Activated naive CD4-positive, alpha-beta T cell treated with anti-CD3 and anti-CD28 coated beads, Interleukin-2, amount 50 U/mL, for 24 hours (primary cell): ENCODE data around the gene RLN3.
A peak's percentile ranks its signal among the peaks of the same experiment; 100 is the strongest.

Experiments used
- H3K27ac Mint-ChIP-seq: one replicate; pipeline ENCODE4 v1.8.0; 2021; ENCODE audit warnings: mild to moderate bottlenecking, mixed read lengths
- H3K27me3 Mint-ChIP-seq: one replicate; pipeline ENCODE4 v1.8.0; 2021; ENCODE audit warnings: mixed read lengths
- H3K36me3 Mint-ChIP-seq: one replicate; pipeline ENCODE4 v1.8.0; 2021; ENCODE audit warnings: mixed read lengths
- H3K4me1 Mint-ChIP-seq: one replicate; pipeline ENCODE4 v1.8.0; 2021; ENCODE audit warnings: mixed read lengths
- H3K4me3 Mint-ChIP-seq: one replicate; pipeline ENCODE4 v1.8.0; 2021; ENCODE audit warnings: mild to moderate bottlenecking, mixed read lengths
- H3K9me3 Mint-ChIP-seq: one replicate; pipeline ENCODE4 v1.8.0; 2021; ENCODE audit warnings: mixed read lengths

RLN3 gene

DNA sequence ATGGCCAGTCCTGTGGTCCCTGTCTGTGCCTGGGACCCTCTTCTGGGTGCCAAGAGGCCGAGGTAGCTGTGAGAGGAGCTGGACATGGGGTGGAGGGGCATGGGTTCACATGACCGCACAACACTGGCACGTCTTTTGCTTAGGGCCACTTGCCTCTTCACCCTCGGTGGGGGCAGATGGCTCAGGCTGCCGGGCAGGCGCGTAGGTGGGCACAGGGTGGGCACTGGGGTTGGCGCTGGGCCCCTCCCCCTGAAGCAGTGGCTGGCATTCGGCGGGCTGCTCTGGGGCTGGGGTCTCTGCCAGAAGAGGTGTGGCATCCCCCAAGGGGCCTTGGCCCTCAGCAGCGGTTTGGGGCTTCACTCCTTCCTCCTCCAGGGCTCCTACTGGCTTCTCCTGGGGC lies 25.6 kb downstream of the RLN3 start:
- peaks cover 16% of the 10 kb centered on the region for H3K36me3 Mint-ChIP-seq
- H3K27me3 Mint-ChIP-seq, result peaks cover 9% of the 10 kb centered on the region
- H3K27ac Mint-ChIP-seq, result no peak overlapping the region
- H3K4me1 Mint-ChIP-seq, result peaks cover 16% of the 10 kb centered on the region
- H3K9me3 Mint-ChIP-seq, result no peaks in the 10 kb centered on the region
- no peak overlapping the region for H3K4me3 Mint-ChIP-seq

DNA sequence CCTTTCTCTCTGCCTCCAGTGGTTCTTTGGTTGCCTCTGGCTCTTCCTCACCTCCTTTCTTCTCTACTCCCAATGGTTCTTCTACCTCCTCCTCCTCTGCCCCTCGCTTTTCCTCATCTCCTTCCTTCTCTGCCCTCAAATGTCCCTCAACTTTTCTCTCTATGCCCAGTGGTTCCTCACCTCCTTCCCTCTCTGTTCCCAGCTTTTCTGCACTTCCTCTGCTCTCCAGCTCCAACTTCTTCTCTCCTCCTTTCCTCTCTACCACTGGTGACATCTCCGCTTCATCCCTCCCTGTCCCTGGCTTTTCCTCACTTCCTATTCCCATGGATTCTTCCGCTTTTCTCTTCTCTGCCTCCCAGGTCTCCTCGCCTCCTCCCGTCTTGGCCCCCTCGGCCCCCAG lies 26.2 kb downstream of the RLN3 start:
- Mint-ChIP-seq H3K9me3 (no peaks in the 10 kb centered on the region), H3K36me3 (peaks cover 14% of the 10 kb centered on the region), H3K27ac (peak overlapping the region; percentile 86), H3K27me3 (peaks cover 14% of the 10 kb centered on the region), H3K4me1 (peaks cover 17% of the 10 kb centered on the region), H3K4me3 (no peak overlapping the region)

DNA sequence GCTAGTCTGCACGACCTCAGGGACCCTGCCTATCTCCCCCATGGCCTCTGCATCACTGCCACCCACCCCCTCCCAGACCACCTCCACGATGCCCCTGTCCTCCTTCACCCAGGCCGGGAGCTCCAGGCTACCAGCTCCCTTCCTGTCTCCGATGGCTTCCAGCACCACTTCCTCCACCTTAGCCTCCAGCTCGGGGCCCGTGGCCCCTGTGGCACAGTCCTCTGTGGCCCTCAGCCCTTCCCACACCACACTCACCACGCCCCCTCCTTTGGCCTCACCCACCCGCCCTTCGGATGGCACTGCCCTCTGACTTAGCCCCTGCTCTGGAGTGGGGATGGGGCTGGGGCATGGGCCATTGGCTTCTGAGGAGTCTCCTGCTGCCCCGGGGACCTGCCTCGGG lies 26.8 kb downstream of the RLN3 start:
- H3K4me1 Mint-ChIP-seq, result peaks cover 20% of the 10 kb centered on the region

DNA sequence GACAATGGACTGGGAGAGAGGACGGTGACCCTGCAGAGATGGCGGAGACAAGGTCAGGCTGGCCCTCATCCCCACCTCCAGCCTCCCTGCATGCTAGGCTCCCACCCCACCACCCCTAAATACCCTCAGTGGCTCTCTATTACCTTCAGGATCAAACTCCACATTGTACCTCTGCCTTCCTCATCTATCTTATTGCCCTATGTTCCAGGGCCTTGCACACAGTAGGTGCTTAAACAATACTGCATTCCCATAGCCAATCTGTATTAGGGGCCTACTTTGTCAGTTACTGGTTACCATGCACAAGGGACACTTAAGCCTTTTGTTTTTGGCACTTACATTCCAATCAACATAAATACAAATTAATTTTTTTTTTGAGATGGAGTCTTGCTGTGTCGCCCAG lies 27.4 kb downstream of the RLN3 start:
- H3K36me3 Mint-ChIP-seq, result peaks cover 13% of the 10 kb centered on the region
- no peak overlapping the region for H3K4me3 Mint-ChIP-seq
- peaks cover 22% of the 10 kb centered on the region for H3K4me1 Mint-ChIP-seq
- H3K27me3 Mint-ChIP-seq, result peaks cover 21% of the 10 kb centered on the region
- peak overlapping the region; percentile 79 for H3K27ac Mint-ChIP-seq
- no peaks in the 10 kb centered on the region for H3K9me3 Mint-ChIP-seq

More for the DNA sequence above, 26.8 kb downstream of the RLN3 start:
- Mint-ChIP-seq H3K27me3 (peaks cover 16% of the 10 kb centered on the region), H3K9me3 (no peaks in the 10 kb centered on the region), H3K36me3 (peaks cover 14% of the 10 kb centered on the region), H3K27ac (no peak overlapping the region), H3K4me3 (no peak overlapping the region)

DNA sequence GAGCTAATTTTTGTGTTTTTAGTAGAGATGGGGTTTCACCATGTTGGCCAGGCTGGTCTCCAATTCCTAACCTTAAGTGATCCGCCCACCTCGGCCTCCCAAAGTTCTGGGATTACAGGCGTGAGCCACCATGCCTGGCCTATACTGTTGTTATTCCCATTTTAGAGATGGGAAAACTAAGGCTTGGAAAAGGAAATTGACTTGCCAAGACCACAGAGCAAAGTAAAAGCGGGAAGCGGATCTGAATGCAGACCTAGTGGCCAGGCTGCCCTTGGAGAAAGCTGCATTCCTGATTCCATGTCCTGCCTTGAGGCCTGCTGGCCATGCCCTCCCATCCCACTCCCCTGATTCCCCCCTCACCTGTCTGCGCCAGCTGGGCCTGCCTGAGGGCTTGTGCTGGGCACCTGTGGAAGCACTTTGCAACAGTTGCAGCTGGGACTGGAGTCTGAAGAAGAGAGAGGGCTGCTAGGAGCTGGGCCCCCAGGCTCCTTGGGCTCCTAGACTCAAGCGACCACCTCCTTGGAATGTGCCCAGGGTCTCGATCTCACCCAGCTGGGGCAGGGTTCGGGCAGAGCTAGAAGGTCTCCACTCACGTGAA lies 28.2 kb downstream of the RLN3 start:
- Mint-ChIP-seq H3K27me3 (peaks cover 21% of the 10 kb centered on the region), H3K36me3 (peaks cover 12% of the 10 kb centered on the region), H3K27ac (no peak overlapping the region), H3K9me3 (no peaks in the 10 kb centered on the region), H3K4me1 (peaks cover 22% of the 10 kb centered on the region), H3K4me3 (no peak overlapping the region)

DNA sequence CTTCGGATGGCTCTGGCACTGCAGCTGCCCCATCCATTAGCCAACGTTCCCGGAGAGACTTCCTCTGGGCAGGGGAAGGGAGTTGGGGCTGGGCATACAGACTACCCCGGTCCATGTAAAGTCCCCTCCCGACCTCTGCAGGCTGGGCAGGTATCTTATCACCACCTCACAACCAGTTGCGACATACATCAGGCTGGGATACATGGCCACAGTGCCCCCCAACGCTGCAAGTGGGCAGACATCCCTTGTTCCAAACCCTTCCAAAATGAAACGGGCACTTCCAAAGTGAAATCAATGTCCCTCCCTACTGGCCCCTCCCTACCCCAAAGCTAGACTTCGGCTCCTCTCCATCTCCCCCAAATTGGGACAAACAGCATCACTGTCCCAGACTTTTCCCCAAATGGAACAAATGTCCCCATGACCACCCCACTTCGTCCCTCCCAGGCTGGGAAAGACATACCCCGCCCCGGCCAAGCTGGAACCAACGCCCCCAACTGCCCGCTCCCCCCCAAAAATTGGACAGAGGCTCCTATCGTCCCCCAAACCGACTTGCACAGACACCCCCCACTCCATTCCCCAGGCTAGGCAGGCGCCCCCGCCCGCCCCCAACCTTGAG lies 28.9 kb downstream of the RLN3 start:
- peak overlapping the region; percentile 49 for H3K4me3 Mint-ChIP-seq
- no peaks in the 10 kb centered on the region for H3K9me3 Mint-ChIP-seq
- H3K27me3 Mint-ChIP-seq, result peaks cover 23% of the 10 kb centered on the region
- H3K27ac Mint-ChIP-seq, result peak overlapping the region; percentile 41
- H3K4me1 Mint-ChIP-seq, result peaks cover 22% of the 10 kb centered on the region
- peaks cover 8% of the 10 kb centered on the region for H3K36me3 Mint-ChIP-seq

DNA sequence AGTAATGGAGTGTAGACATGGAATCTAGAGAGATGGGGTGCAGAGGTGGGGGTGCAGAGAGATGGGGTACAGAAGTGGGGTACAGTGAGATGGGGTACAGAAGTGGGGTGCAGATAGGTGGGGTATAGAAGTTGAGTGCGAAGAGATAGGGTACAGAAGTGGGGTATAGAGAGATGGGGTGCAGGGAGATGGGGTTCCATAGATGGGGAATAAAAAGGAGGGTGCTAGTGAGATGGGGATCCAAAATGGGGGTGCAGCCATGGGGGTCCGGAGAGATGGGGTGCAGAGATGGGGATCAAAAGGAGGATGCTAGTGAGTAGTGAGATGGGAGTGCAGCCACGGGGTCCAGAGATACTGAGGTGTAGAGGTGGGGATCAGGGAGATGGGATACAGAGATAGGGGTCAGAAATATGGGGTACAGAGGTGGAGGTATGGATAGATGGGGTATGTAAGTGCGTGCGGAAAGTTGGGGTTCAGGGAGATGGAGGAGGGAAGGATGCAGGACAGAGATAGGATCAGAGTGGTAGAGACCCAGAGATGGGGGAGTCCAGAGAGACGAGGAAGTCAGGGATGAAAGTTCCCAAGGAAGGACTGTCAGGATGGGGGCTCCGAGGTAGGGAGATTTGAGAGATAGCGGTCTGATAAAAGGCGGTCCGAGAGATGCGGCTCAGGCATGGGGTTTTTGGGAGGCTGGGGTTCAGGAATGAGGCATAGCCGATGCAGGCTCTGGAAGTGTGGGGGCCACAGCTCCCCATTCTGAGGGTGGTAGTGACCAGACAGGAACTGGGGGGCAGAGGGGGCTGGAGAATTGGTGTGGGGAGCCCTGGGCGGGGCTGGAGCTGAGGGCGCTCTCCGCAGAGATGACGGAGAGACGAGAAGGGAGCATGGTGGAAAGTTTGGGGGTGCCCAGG lies 30.5 kb downstream of the RLN3 start:
- no peak overlapping the region for H3K27ac Mint-ChIP-seq
- peaks cover 22% of the 10 kb centered on the region for H3K4me1 Mint-ChIP-seq
- peaks cover 3% of the 10 kb centered on the region for H3K36me3 Mint-ChIP-seq
- no peaks in the 10 kb centered on the region for H3K9me3 Mint-ChIP-seq
- peaks cover 23% of the 10 kb centered on the region for H3K27me3 Mint-ChIP-seq
- H3K4me3 Mint-ChIP-seq, result peak overlapping the region; percentile 51

DNA sequence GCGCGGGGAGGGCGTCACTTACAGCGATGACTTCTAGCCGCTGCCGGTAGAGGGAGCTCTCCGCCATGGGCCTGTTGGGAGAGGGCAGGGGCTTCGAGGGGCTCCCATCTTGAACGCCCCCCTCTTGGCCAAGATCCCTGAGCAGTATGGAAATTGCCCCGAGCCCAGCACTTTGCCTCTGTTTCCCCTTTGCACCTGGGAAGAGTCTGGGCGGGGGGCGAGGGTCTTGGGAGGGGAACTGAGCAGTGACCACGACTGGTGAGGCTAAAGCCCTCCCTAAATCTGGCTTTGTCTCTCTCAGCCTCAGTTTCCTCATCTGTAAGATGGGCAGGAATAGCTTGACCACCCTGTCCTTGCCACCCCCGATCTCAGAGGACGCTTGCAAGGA lies 31.1 kb downstream of the RLN3 start:
- Mint-ChIP-seq H3K9me3 (no peaks in the 10 kb centered on the region), H3K27ac (no peak overlapping the region), H3K36me3 (peaks cover under 1% of the 10 kb centered on the region), H3K4me1 (peaks cover 18% of the 10 kb centered on the region), H3K4me3 (peak overlapping the region; percentile 51), H3K27me3 (peaks cover 23% of the 10 kb centered on the region)

DNA sequence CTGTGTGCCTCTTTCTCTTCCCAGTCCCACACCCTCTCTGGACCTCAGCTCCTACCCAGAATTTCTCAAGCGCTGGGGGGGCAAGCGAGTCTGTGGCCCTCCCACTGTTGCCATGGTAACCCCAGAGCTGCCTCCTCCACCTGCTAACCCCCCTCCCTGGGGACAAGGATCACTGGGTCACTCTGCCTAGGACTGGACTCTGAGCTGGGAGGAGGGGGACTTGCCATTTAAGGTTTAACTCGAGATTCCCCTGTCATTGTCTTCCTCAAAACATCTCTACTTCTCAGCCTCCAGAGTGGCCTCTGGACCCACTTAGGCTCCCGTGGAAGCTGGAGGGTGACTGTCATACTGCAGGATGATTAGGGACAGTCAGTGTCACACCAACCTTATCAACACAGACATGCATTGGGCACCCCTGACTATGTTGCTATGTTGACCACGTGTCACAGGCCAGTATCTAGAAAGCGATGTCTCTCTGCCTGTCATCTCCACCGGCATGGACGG lies 31.8 kb downstream of the RLN3 start:
- Mint-ChIP-seq H3K4me3 (no peak overlapping the region), H3K36me3 (no peaks in the 10 kb centered on the region), H3K27ac (peak overlapping the region; percentile 33), H3K27me3 (peaks cover 23% of the 10 kb centered on the region), H3K4me1 (peaks cover 18% of the 10 kb centered on the region), H3K9me3 (no peaks in the 10 kb centered on the region)

DNA sequence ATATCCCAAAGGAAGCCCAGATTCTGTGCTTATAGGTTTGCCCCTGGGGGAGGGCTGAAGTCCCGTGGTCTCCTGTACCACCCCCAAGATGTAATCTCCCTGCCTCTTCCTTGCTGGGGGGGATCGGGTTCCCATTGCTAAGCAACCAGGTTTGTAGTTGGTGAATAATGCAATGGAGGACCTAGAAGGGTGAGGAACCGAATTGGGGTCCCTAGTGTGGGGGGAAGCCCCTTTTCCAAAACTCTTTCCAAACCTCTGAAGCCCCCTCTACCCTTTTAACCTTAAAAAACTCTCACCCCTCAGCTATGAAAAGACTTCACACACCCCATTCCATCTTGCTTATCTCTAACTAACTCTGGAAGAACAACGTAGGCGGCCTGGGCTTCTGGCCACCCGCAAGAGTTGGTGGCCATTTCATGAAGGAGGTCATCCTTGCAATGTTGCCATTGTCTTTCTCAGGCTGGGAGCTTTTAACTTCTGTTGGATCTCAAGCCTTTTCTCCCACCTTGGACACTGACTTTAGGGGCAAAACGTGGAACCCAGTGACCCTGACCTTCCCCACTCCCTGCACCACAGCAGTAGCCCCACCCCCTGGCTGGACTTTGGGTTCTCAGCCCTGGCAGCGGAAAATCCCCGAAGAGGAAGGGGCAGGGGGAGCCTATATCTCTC lies 33.3 kb downstream of the RLN3 start:
- Mint-ChIP-seq H3K27ac (no peak overlapping the region), H3K9me3 (no peaks in the 10 kb centered on the region), H3K4me1 (peaks cover 18% of the 10 kb centered on the region), H3K36me3 (no peaks in the 10 kb centered on the region), H3K27me3 (peaks cover 23% of the 10 kb centered on the region), H3K4me3 (no peak overlapping the region)

DNA sequence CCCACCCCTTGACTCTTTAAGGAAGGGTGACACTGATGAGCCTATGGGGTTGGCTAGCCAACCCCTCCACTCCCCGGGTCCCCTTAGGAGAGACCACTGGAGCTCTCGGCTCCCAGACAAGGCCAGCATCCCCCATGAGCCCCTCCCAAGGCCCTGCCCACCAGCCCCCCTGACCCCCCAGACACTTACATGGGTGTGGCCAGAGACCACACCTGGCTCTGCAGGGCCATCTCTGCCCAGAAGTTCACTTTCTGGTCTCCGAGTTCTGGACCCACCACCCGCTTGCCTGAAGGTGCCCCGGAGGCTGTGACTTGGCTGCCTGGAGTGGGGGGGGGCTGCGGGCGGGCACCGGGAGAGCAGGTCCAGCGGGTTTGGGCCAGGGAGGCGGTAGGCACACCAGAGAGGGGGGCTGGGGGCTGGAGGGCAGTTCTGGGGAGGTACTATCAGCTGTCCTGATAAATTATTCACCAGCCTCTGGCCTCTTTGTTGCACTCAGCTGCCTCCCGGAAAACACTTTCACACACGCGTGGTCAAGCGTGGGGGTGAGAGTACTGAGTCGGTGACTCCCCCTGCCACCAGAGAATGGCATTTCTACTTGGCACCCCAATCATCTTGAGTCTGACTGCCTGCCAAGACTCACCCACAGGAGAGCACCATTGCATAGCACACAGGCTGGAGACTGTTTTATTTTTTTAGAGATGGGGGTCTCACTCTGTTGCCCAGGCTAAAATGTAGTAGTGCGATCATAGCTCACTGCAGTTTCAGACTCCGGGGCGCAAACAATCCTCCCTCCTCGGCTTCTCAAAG lies 34.0 kb downstream of the RLN3 start, which contains the start of gene PALM3:
Gene PALM3 (minus strand): TSS at position 326 of the 807 bp plus-strand sequence. CDS start 96 bp downstream, at position 230.
- peaks cover 23% of the 10 kb centered on the region for H3K27me3 Mint-ChIP-seq
- H3K9me3 Mint-ChIP-seq, result no peaks in the 10 kb centered on the region
- H3K27ac Mint-ChIP-seq, result no peak within 1 kb of the TSS
- H3K4me3 Mint-ChIP-seq, result no peak within 1 kb of the TSS
- H3K36me3 Mint-ChIP-seq, result no peaks in the 10 kb centered on the region
- peaks cover 18% of the 10 kb centered on the region for H3K4me1 Mint-ChIP-seq

DNA sequence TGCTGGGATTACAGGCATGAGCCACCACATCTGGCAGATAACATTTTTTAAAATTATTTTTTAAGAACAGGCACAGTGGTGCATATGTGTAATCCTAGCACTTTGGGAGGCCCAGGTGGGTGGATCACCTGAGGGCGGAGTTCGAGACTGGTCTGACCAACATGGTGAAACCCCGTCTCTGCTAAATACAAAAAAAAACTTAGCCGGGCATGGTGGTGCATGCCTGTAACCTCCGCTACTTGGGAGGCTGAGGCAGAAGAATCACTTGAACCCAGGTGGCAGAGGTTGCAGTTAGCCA lies 34.6 kb downstream of the RLN3 start:
- Mint-ChIP-seq H3K9me3 (no peaks in the 10 kb centered on the region), H3K27ac (no peak overlapping the region), H3K4me1 (peaks cover 18% of the 10 kb centered on the region), H3K36me3 (no peaks in the 10 kb centered on the region), H3K4me3 (no peak overlapping the region), H3K27me3 (peaks cover 23% of the 10 kb centered on the region)

DNA sequence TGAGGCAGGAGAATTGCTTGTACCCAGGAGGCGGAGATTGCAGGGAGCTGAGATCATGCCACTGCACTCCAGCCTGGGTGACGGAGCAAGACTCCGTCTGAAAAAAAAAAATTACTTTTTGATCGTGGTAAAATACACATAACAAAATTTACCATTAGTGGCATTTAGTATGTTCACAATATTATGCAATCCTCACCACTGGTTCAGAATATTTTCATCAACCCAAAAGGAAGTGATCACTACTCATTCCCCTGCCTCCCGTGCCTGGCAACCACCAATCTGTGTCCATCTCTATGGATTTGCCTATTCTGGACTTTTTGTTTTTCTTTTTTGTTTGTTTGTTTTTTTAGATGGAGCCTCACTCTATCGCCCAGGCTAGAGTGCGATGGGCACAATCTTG lies 35.2 kb downstream of the RLN3 start:
- peaks cover 13% of the 10 kb centered on the region for H3K4me1 Mint-ChIP-seq
- H3K4me3 Mint-ChIP-seq, result no peak overlapping the region
- H3K27ac Mint-ChIP-seq, result no peak overlapping the region
- H3K9me3 Mint-ChIP-seq, result no peaks in the 10 kb centered on the region
- H3K27me3 Mint-ChIP-seq, result peaks cover 17% of the 10 kb centered on the region
- no peaks in the 10 kb centered on the region for H3K36me3 Mint-ChIP-seq

DNA sequence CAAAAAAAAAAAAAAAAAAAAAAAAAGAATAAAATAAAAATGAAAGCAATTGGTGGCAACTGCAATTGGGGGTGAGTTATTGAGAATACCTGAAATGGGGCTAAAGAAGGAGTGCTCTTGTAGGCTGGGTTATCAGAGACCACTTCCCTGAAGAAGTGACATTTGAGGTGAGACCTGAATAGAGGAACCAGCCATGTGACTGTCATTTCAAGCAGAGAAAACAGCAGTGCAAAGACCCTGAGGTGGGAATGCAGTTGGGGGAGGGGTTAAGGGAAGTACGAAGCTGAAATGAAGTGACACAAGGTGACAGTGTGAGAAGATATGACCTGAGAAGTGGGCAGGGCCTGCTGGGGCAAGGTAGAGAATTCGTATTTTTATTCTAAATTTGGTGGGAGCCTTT lies 38.2 kb downstream of the RLN3 start:
- Mint-ChIP-seq H3K36me3 (no peaks in the 10 kb centered on the region), H3K4me1 (no peaks in the 10 kb centered on the region), H3K4me3 (no peak overlapping the region), H3K9me3 (no peaks in the 10 kb centered on the region), H3K27me3 (peaks cover 1% of the 10 kb centered on the region), H3K27ac (no peak overlapping the region)
